Activated gamma-delta T cell treated with anti-CD3 and anti-CD28 coated beads, Interleukin-2, amount 50 U/mL, for 16 hours (primary cell): ENCODE data around the gene ANAPC4.
A peak's percentile ranks its signal among the peaks of the same experiment; 100 is the strongest.
"Not testable (repeated sequence)": the region's sequence is repeated elsewhere in the genome, so short reads cannot be mapped to it uniquely, and the experiment has no call there.

Experiments used
- DNase-seq: peaks from one replicate; pipeline ENCODE4 v3.0.0-alpha.2; 2020; ENCODE audit warnings: low read depth

The ANAPC4 gene

GRCh38 chr4:25376754-25377571 is at the start of gene ANAPC4:
Gene ANAPC4 (plus strand): TSS chr4:25377263. CDS start chr4:25377428, 165 bp downstream.
- peak; percentile 98 for DNase-seq

GRCh38 chr4:25328463-25328862 is 48.6 kb upstream of the ANAPC4 start:
- DNase-seq, result not testable (repeated sequence)

DNA sequence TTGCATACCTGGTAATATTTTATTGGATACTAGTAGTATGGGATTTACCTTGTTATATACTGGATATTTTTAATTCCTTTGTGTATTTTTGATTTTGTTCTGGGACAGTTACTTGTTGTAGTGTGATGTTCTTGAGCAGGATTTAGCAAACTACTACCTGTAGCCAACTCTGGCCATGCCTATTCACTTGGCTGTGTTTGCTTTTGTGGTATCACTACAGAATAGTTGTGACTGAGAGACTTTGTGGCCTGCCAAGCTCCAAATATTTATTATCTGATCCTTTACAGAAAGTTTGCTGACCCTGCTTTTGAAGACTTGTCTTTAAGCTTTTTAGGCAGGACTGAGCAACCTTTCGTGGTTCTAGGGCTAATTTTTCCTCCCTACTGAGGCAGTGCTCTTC is 46.7 kb upstream of the ANAPC4 start:
- DNase-seq, result no peak

- DNase-seq, result no peak
Measured at GRCh38 chr4:25330905-25331808, 45.9 kb upstream of the ANAPC4 start.

GRCh38 chr4:25343671-25344070 is 33.4 kb upstream of the ANAPC4 start:
- DNase-seq, result no peak

GRCh38 chr4:25345744-25346143 is 31.3 kb upstream of the ANAPC4 start:
- DNase-seq, result no peak

DNA sequence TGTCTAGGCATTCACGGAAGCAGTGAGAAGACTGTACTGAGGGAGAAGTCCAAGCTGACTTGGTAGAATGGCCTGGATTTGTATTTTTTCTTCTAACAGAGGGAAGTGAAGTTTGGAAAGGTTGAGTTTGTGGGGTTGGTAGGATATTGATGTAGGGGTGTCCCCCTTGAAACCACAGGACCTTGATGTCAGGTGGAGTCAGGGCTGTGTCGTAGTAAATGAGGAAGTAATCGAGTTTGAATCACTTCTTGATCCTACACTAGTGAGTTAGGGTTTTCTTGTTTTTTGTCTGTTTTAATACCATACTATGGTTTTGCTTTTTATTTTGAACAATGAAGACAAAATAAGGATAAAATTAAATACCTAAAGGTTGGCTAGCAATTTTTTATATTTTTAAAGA is 30.1 kb upstream of the ANAPC4 start:
- DNase-seq, result no peak

DNA sequence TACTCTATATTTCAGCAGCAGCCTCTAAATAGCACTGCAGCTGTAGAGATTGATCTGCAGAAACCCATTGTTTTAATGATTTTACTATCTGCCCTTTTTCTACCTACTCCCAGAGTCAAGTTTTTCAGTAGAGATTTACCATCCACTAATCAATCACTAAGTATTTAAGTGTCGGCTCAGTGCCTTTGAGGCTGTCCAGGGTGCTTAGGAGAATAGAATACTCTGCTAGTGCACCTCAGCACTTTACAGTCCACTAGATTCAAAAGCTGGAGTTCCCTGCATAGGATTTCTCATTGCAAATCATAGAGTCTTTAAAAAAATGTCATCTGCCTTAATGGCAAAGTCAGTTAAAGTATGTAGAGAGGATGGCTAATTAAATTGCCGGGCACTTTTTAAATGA is 29.6 kb upstream of the ANAPC4 start:
- DNase-seq, result no peak

- no peak for DNase-seq
Measured at GRCh38 chr4:25347971-25348370, 29.1 kb upstream of the ANAPC4 start.

DNA sequence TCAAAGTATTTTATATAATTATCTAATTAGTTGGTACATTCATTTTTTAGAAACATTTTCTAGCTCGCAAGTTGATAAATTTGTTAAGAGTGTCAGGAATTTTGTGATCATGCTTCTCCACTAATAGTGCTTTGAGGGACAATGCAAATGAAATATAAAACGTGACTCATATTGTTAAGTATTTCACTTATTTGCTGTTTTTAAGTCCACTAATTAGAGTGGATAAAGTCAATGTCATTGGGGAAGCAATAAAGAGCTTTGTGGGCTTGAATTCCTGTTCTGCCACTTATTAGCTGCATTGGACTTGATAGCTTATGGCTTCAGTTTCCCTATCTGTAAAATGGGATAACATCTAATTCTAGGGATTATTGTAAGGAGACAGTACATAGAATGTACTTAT is 26.5 kb upstream of the ANAPC4 start:
- DNase-seq, result no peak

- DNase-seq, result no peak
Measured at GRCh38 chr4:25351777-25352416, 25.2 kb upstream of the ANAPC4 start.

DNA sequence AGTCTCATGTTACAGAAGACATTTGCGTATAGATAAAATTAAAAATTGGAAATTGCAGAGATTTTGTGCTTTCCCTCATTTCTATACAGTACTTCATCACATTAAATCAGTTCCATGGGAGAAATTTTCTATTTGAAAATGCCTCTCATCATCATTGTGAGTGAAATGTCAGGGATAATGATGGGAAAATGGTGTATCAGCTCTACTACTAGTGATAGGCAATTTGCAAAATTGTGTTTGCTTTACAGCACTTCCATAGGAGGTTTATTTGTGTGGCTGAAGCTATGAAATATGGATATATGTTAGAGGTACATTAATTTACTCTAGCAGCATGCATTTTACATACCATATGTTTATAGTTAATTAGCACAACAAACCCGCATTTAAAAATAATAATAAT is 21.0 kb upstream of the ANAPC4 start:
- no peak for DNase-seq

GRCh38 chr4:25358515-25359275 is 18.4 kb upstream of the ANAPC4 start:
- DNase-seq, result no peak

DNA sequence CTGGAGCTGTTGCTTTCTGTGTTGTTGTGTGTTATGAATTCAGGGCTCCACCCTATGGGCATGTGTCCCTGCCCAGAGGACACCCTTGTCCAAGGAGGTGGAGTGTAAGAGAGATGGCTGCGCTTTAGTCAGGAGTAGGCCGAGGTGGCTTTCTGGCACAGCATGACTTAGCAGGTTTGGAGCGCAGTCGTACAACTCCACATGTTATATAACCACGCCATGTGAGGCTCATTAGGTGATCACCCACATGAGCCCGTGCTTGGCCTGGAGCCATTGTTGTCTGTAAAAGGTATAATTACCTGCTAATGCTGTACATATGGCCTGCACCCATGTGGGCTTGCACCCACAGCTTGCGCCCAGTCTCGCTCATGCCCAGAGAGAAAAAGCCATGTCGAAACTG is 15.8 kb upstream of the ANAPC4 start:
- no peak for DNase-seq

DNA sequence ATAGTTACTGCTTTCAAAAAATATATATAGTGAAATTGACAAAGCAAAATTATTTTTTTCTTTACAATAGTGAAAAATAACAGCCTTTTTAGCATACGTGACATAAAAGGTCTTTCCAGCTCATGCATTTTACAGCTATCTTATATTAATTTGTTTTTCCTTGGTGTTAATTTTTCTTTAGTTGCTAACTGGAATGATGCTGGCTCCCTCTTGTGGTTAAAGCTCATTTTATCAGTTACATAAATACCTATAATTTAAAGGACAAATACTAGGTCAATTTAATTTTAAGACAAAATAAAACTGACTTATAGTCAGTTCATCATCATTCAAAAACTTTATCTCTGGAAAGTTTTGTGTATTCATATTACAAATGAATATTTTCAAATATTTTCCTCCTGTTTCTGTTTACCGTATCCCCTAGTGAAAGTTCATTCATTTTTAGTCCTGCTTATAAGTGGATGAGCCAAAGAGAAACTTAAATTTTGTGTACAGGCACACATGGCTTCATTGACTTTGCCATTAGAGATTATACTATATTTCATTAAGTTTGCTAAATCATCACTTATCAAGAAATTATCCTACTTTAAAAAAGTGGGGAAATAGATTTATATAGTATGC is 9.9 kb upstream of the ANAPC4 start:
- no peak for DNase-seq

DNA sequence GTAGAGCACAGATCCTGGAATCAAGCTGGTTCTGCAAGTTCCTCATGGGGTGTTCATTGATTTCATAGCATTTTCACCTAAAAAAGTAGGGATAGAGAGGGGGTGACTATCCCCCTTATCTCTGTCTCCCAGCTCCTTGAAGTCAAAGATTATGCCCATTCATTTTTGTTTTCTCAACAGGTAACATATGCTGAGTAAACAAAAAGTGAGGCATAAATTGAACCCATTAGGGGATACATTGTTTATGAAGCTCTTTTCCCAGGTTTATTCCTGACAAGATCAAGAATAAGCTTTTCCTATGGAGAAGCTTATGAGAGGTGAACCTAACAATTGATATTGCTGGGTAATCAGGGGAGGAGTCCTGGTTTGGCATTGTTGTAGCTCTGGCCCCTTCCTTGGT is 9.2 kb upstream of the ANAPC4 start:
- DNase-seq, result no peak

GRCh38 chr4:25368315-25368714 is 8.7 kb upstream of the ANAPC4 start:
- no peak for DNase-seq

GRCh38 chr4:25370242-25370641 is 6.8 kb upstream of the ANAPC4 start:
- no peak for DNase-seq

DNA sequence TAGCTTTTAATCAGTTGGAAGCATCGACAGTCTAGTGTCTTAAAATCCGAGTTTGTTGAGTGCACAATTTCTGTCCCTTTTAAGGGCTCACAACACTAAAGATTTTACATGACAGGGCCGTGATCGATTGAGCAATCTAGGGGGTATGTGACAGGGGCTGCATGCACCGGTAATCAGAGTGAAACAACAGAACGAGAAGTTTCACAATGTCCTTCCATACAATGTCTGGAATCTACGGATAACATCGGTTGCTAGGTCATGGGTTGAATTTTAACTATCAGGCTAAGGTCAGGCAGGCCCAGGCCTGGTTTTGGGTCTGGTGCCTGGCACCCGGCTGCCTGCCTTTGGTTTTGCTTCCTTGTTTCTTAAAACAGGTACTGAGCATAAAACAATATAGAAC is 4.5 kb upstream of the ANAPC4 start:
- not testable (repeated sequence) for DNase-seq

DNA sequence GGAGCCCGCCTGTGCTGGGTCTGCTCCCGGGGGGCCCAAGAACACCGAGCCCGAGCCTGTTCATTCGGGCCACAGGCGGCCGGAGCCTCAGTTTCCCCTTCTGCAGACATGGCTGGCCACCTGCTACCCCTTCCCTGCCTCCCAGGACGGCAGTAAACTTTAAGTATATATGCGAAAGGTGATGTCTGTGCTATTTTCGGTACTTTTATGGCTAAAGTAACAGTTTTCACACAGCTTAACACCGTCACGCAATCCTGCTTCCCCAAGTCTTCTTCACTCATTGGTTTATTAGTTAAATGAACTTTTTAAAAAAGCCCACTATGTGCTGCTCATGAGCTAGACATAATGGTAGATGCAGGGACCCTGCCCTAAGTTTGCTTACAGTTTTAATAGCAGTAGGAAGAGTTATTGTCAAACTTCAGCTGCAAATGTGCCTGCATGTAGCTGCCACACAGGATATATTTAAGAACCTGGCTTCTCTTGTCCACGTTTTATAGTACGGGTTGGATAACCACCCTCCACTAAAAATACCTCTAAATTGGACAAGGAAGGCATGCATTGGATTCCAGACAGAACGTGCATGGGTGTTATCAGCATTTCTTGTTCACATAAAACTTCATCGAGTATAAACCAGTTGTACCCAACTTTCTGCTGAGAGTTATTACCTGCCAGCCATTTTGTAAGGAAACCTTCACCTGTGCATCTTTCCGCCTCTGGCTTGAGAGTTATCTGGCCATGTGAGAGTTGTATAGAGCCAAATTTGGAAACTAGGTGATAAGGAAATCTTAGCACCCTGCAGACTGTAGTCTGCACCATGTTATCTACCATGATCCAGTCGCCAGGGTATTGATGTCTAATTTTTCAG is 741 bp downstream of the ANAPC4 start:
- no peak for DNase-seq

DNA sequence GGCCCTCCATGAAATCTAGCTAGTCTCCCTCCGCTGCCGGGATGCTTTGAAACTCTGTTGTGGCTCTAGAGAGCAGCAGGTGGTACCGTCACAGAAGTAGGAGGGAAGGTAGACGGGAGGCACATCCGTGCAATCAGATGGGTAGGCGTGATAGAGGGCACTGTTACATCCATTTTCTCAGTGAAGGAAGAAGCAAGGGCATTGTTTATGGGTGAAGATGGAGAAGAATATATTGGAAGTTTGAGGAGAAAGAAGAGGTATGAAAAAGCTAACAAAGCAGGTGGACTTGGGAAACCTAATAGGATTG is 1.3 kb downstream of the ANAPC4 start:
- no peak for DNase-seq
